Astrocyte (in vitro differentiated cells and primary cell): Measurements from ENCODE around the gene NUP50. TPM values are rescaled to one million over a fixed set of nuclear protein-coding genes. Genes with fewer than 3 reads are reported as not detected.

Experiments
- DNase-seq: peaks from one replicate; pipeline ENCODE4 v3.0.0-alpha.2; 2010; ENCODE audit warnings: low read depth
- FAIRE-seq: peaks from 2 replicates; lab custom pipeline; 2011; peaks lifted over from hg19 to GRCh38; lab: Jason Lieb, UNC
- H2AFZ ChIP-seq: 2 replicates; pipeline ENCODE4 v1.6.0; 2012; ENCODE audit warnings: low read depth, low read length, inconsistent platforms
- H3K27ac ChIP-seq: 2 replicates; pipeline ENCODE4 v1.5.1; 2011; ENCODE audit warnings: low read depth, low read length, inconsistent platforms
- H3K27me3 ChIP-seq: 2 replicates; pipeline ENCODE4 v1.6.0; 2011; ENCODE audit warnings: low read length, inconsistent platforms; ENCODE audit not compliant: insufficient read depth
- H3K36me3 ChIP-seq: 2 replicates; pipeline ENCODE4 v1.5.1; 2011; ENCODE audit warnings: low read length, inconsistent platforms; ENCODE audit not compliant: insufficient read depth
- H3K4me1 ChIP-seq: 2 replicates; pipeline ENCODE4 v1.5.1; 2011; ENCODE audit warnings: low read length, inconsistent platforms; ENCODE audit not compliant: insufficient read depth
- H3K4me2 ChIP-seq: 2 replicates; pipeline ENCODE4 v1.6.0; 2012; ENCODE audit warnings: low read length, inconsistent platforms
- H3K4me3 ChIP-seq: 2 replicates; pipeline ENCODE4 v1.5.1; 2011; ENCODE audit warnings: low read depth, mild to moderate bottlenecking, low read length, inconsistent platforms; ENCODE audit not compliant: insufficient read depth
- H3K79me2 ChIP-seq: 2 replicates; pipeline ENCODE4 v1.6.0; 2012; ENCODE audit warnings: mild to moderate bottlenecking, low read length, inconsistent platforms; ENCODE audit not compliant: insufficient read depth
- H3K9ac ChIP-seq: 2 replicates; pipeline ENCODE4 v1.6.0; 2012; ENCODE audit warnings: mild to moderate bottlenecking, low read length, inconsistent platforms
- H3K9me3 ChIP-seq: 2 replicates; pipeline ENCODE4 v1.5.1; 2012; ENCODE audit warnings: low read depth, mild to moderate bottlenecking, low read length, inconsistent platforms; ENCODE audit not compliant: insufficient read depth
- H4K20me1 ChIP-seq: 2 replicates; pipeline ENCODE4 v1.6.0; 2012; ENCODE audit warnings: low read length, inconsistent platforms; ENCODE audit not compliant: insufficient read depth
- H3K27ac Mint-ChIP-seq: one replicate; pipeline ENCODE4 v1.8.0; 2021; ENCODE audit warnings: mild to moderate bottlenecking, mixed read lengths; ENCODE audit not compliant: unreplicated experiment
- H3K27me3 Mint-ChIP-seq: one replicate; pipeline ENCODE4 v1.8.0; 2021; ENCODE audit warnings: low read depth, mixed read lengths; ENCODE audit not compliant: unreplicated experiment
- H3K36me3 Mint-ChIP-seq: one replicate; pipeline ENCODE4 v1.8.0; 2021; ENCODE audit warnings: low read depth, mixed read lengths; ENCODE audit not compliant: unreplicated experiment
- H3K4me1 Mint-ChIP-seq: one replicate; pipeline ENCODE4 v1.8.0; 2021; ENCODE audit warnings: low read depth, mixed read lengths; ENCODE audit not compliant: unreplicated experiment
- H3K4me3 Mint-ChIP-seq: one replicate; pipeline ENCODE4 v1.8.0; 2021; ENCODE audit warnings: mild to moderate bottlenecking, moderate library complexity, mixed read lengths; ENCODE audit not compliant: unreplicated experiment
- H3K9me3 Mint-ChIP-seq: one replicate; pipeline ENCODE4 v1.8.0; 2021; ENCODE audit warnings: mild to moderate bottlenecking, mixed read lengths; ENCODE audit not compliant: unreplicated experiment
- EZH2 ChIP-seq: IDR thresholded peaks from 2 replicates; pipeline ENCODE4 v1.6.1; 2012; ENCODE audit warnings: mild to moderate bottlenecking, low read length, inconsistent platforms; ENCODE audit not compliant: insufficient read depth
- total RNA-seq: library from RNA; stranded (reverse); gene quantifications from 2 replicates; pipeline ENCODE4 v1.2.1, GENCODE V29; 2021
- TF ChIP-seq, protein P1 (sequence below): IDR thresholded peaks from 2 replicates; pipeline ENCODE4 v1.5.1; 2011; ENCODE audit warnings: low read depth, mild to moderate bottlenecking, inconsistent platforms, low read length, moderate library complexity; ENCODE audit not compliant: insufficient read depth

NUP50 gene
- total RNA-seq, 1 donor from 2014 or later, result 56.4 TPM

DNA sequence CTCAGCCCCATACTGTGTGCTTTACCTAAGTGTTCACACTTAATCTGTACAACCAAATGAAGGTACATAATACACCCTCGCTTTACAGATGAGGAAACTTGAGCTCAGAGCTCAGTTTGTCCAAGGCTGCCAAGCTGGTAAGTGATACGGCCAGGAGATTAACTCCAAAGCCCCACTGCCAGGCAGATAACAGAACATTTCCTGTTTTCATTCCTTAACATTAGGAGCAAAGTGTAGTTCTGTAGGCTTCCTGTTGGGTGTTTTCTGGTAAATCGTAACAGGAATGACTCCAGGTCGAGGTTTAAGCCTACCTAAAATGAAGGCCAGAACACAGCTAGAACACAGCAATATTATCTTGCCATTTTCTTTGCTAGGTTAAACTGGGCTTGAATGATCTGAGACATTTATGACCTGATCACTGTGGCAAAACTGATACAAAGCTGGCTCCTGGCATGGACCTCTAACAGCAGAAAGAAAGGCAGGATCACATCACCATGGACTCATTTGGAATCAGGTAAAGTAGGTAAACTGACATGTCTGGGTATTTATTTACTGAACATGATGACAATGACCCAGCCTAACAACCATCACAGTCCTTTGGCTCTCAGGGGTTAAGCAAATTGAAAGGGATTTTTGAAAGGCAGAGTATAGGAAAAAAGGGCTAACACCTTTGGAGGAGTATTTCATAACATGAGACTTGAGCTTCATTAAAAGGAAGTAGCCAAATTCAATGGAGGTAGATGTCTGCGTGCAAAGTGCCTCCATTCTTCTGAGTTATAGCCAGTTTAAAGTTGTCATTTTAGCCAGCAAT, 3.9 kb upstream of the NUP50 start:
- Mint-ChIP-seq H3K9me3 (no peaks in the 10 kb centered on the region), H3K4me3 (no peak overlapping the region), H3K27me3 (no peaks in the 10 kb centered on the region), H3K4me1 (peaks cover 22% of the 10 kb centered on the region), H3K36me3 (peaks cover 8% of the 10 kb centered on the region), H3K27ac (peak overlapping the region; percentile 34)
- Histone ChIP-seq H3K9me3 (no peaks in the 10 kb centered on the region), H3K36me3 (peaks cover 14% of the 10 kb centered on the region), H3K27me3 (no peaks in the 10 kb centered on the region), H3K4me2 (peak overlapping the region; percentile 7), H3K27ac (no peak overlapping the region), H2AFZ (no peak overlapping the region), H3K79me2 (peaks cover 62% of the 10 kb centered on the region), H3K9ac (no peak overlapping the region), H3K4me3 (no peak overlapping the region), H4K20me1 (peaks cover 35% of the 10 kb centered on the region), H3K4me1 (peaks cover 14% of the 10 kb centered on the region)
- TF ChIP-seq, protein P1, sequence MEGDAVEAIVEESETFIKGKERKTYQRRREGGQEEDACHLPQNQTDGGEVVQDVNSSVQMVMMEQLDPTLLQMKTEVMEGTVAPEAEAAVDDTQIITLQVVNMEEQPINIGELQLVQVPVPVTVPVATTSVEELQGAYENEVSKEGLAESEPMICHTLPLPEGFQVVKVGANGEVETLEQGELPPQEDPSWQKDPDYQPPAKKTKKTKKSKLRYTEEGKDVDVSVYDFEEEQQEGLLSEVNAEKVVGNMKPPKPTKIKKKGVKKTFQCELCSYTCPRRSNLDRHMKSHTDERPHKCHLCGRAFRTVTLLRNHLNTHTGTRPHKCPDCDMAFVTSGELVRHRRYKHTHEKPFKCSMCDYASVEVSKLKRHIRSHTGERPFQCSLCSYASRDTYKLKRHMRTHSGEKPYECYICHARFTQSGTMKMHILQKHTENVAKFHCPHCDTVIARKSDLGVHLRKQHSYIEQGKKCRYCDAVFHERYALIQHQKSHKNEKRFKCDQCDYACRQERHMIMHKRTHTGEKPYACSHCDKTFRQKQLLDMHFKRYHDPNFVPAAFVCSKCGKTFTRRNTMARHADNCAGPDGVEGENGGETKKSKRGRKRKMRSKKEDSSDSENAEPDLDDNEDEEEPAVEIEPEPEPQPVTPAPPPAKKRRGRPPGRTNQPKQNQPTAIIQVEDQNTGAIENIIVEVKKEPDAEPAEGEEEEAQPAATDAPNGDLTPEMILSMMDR, result no peak
- TF ChIP-seq EZH2, result no peak
- DNase-seq (peak; percentile 26), FAIRE-seq (no peak)

DNA sequence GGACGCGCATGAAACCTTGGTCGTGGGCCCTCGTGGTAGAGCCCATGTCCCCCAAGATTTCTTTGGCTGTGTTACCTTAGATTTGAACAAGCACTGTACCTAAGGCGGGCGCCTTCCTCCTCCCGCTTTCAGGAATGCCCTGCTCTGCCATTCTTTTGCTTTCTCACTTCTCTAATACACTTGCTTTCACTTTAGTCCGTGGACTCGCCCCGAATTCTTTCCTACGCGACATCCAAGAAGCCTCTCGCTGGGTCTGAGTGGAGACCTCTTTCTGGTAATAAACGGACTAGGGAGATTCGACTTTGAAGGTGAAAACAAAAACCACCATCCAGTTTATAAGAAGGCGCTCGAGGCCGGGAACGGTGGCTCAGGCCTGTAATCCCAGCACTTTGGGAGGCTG, 1.2 kb upstream of the NUP50 start:
- peaks cover 86% of the 10 kb centered on the region for H3K79me2 ChIP-seq
- peak overlapping the region; percentile 95 for H3K27ac ChIP-seq
- no peak overlapping the region for H2AFZ ChIP-seq

DNA sequence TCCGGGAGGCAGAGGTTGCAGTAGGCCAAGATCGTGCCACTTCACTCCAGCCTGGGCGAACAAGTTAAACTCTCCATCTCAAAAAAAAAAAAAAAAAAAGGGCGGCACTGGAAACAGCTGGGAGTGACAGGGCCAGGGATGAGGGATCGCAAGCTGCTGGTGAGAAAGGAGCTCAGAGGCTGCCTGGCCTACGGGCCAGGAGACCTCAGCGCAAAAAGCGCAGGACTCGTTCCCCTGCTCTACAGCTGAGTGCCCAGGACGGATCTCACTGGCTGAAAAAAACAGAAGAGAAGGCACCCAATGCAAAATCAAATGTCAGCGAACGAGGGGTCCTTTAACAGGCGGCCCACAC, 650 bp upstream of the NUP50 start:
- peak overlapping the region; percentile 91 for H3K27ac Mint-ChIP-seq
- peaks cover 9% of the 10 kb centered on the region for H3K36me3 ChIP-seq

More for the DNA sequence above, 1.2 kb upstream of the NUP50 start:
- peaks cover 23% of the 10 kb centered on the region for H3K4me1 ChIP-seq
- H3K9me3 ChIP-seq, result no peaks in the 10 kb centered on the region
- H4K20me1 ChIP-seq, result peaks cover 39% of the 10 kb centered on the region
- H3K27me3 Mint-ChIP-seq, result no peaks in the 10 kb centered on the region
- H3K4me1 Mint-ChIP-seq, result peaks cover 28% of the 10 kb centered on the region
- H3K4me2 ChIP-seq, result peak overlapping the region; percentile 98
- H3K36me3 ChIP-seq, result peaks cover 13% of the 10 kb centered on the region
- H3K36me3 Mint-ChIP-seq, result no peaks in the 10 kb centered on the region
- H3K4me3 ChIP-seq, result peak overlapping the region; percentile 90
- peak overlapping the region; percentile 93 for H3K4me3 Mint-ChIP-seq
- H3K9me3 Mint-ChIP-seq, result no peaks in the 10 kb centered on the region
- peak overlapping the region; percentile 91 for H3K27ac Mint-ChIP-seq
- H3K27me3 ChIP-seq, result no peaks in the 10 kb centered on the region
- TF ChIP-seq EZH2, result no peak
- FAIRE-seq (no peak), DNase-seq (no peak)
- peak overlapping the region; percentile 97 for H3K9ac ChIP-seq

More for the DNA sequence above, 650 bp upstream of the NUP50 start:
- Histone ChIP-seq H3K27me3 (no peaks in the 10 kb centered on the region), H3K4me1 (peaks cover 23% of the 10 kb centered on the region), H3K79me2 (peaks cover 87% of the 10 kb centered on the region), H2AFZ (peak overlapping the region; percentile 94), H4K20me1 (peaks cover 37% of the 10 kb centered on the region), H3K4me3 (peak overlapping the region; percentile 90), H3K9me3 (no peaks in the 10 kb centered on the region), H3K4me2 (peak overlapping the region; percentile 98), H3K9ac (peak overlapping the region; percentile 97), H3K27ac (peak overlapping the region; percentile 95)
- TF ChIP-seq, protein P1, result no peak
- no peak for TF ChIP-seq EZH2
- FAIRE-seq (no peak), DNase-seq (peak; percentile 39)
- Mint-ChIP-seq H3K27me3 (no peaks in the 10 kb centered on the region), H3K9me3 (no peaks in the 10 kb centered on the region), H3K36me3 (no peaks in the 10 kb centered on the region), H3K4me1 (peaks cover 28% of the 10 kb centered on the region), H3K4me3 (peak overlapping the region; percentile 93)
